Fibroblast of the aortic adventitia (primary cell): ENCODE measurements around the gene ZNHIT2. TPM values are rescaled to one million over a fixed set of nuclear protein-coding genes. Genes with fewer than 3 reads are reported as not detected.

ENCODE experiments used
- DNase-seq: peaks from one replicate; pipeline ENCODE4 v3.0.0-alpha.2; 2010; ENCODE audit warnings: low read depth
- H3K4me3 ChIP-seq: 2 replicates; pipeline ENCODE4 v1.5.1; 2011; ENCODE audit warnings: low read depth, mild to moderate bottlenecking, control low read depth, low read length, moderate library complexity
- CTCF ChIP-seq: IDR thresholded peaks from 2 replicates; pipeline ENCODE4 v1.5.1; 2011; ENCODE audit warnings: mild to moderate bottlenecking, low read length, control low read depth, inconsistent platforms; ENCODE audit not compliant: insufficient read depth
- total RNA-seq: library from RNA; depleted of rRNA; stranded (reverse); fragments of >200 nt; gene quantifications from 2 replicates; pipeline ENCODE4 v1.2.3, GENCODE V29; 2012; ENCODE audit warnings: low replicate concordance

Gene ZNHIT2
- total RNA-seq, 1 donor: 9.9 TPM

GRCh38 chr11:65134240-65134951 lies 16.9 kb upstream of the ZNHIT2 start, which contains the start of gene SYVN1:
TSS of gene SYVN1 (minus strand) at chr11:65134519. CDS start at chr11:65133601, 918 bp downstream.
- H3K4me3 ChIP-seq: peak within 1 kb of the TSS; percentile 94
- no peak for TF ChIP-seq CTCF
- DNase-seq: peak; percentile 87

DNA sequence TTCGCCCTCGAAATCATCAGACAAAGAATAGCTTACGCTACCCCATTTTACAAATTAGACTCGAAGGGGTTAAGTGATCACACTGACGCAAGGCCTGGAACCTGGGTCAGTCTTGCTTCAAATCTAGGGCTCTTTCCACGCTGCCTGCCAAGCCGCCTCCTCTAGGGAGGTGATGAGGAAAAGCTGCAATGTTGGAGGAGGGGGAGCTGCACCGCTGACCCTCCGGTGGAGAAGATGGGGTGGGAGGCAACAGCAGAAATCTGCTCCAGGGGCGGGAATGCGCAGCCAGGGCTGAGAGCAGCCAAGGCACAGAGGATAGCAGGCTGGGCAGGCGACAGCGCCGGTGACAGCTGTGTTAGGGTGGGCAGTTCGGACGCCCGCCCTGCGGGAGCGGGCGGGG lies 16.2 kb upstream of the ZNHIT2 start:
- DNase-seq: peak; percentile 44
- H3K4me3 ChIP-seq: peak overlapping the region; percentile 94
- no peak for TF ChIP-seq CTCF

DNA sequence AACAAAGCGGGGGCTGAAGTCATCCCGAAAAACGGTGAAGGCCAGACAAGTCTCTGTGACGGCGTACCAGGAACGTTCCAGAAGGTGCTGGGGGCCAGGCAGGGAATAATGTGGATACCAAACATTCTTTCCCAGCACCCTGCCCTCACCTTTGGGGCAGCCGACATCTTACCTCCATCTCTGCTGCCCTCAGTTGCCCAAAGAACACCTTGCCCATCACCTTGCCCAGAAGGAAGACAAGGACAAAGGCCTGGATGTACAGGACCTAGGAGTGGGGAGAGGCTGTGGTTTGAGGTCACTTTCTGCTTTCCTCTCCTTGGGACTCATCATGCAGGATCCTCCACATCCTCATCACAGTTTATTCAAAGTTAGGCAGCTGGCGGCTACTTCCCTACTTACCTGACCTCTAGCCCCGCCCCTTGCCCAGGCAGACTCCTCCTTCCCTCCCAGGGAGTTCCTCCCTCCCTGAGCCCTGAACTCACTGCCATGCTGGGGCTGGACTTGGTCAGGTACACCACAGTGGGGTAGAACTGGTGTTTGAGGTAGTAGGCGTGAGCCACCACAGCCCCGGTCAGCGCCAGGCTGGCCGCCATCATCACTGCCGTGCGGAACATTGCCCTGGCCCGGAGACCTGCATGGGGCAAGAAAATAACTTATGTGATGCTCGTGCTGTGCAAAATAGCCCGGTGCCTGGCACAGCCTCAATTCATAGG lies 15.6 kb upstream of the ZNHIT2 start:
- TF ChIP-seq CTCF: no peak
- H3K4me3 ChIP-seq: peak overlapping the region; percentile 94
- DNase-seq: no peak

DNA sequence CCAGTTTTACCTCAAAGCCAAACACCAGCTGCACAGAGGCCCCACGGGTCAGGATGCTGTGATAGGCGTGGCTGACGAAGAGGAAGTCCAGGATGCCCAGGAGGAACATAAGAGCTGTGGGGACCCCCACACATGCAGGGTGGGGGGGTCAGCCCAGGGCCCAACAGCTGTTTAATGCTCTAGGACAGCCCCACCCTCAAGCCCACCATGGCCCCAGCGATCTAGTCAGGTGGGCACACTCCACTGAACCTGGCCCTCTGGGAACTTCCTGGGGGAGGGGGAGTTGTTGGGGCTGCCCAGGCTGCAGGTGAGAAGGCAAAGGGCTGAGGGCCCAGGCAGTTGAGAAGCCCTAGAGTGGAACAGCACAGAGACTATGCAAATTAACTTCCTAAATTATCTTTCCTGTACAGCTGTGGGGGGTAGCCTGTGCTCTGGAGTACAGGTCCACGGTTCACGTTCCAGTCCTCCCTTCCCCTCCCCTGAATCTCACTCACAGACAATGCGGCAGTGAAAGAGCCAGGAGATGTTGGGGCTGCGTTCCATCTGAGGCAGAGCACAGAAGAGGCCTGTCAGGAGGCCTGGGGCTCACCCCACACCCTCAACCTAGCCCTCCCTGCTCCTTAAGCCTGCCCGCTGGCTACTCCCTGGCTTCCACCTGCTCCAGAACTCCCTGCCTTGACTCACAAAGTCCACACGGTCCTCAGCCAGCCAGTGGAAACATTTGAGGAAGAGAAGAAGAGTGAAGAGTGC lies 14.9 kb upstream of the ZNHIT2 start:
- H3K4me3 ChIP-seq: peak overlapping the region; percentile 94
- DNase-seq: no peak

GRCh38 chr11:65131895-65132237 lies 14.4 kb upstream of the ZNHIT2 start:
- DNase-seq: no peak
- no peak overlapping the region for H3K4me3 ChIP-seq
- TF ChIP-seq CTCF: no peak

More for the DNA sequence above, 14.9 kb upstream of the ZNHIT2 start:
- TF ChIP-seq CTCF: no peak

- TF ChIP-seq CTCF: no peak
- DNase-seq: no peak
- H3K4me3 ChIP-seq: no peak overlapping the region
These were observed 13.9 kb upstream of the ZNHIT2 start for GRCh38 chr11:65131417-65131776.
